Lower leg skin (tissue), 4 donors: ENCODE results near the gene NOP9. TPM values are rescaled to one million over a fixed set of nuclear protein-coding genes. Genes with fewer than 3 reads are reported as not detected.
A peak's percentile ranks its signal among the peaks of the same experiment; 100 is the strongest.

Source experiments
- DNase-seq, 2 donors: peaks; one replicate each; pipeline ENCODE4 v3.0.0-alpha.2; 2019; ENCODE audit warnings: low spot score in 2 of 2
- H3K4me3 ChIP-seq: fragments of 200-600 bp; sonication (generic); 2 replicates; pipeline ENCODE4 v1.5.1; 2017; ENCODE audit warnings: mild to moderate bottlenecking, low read depth; ENCODE audit not compliant: poor library complexity, severe bottlenecking
- POLR2A ChIP-seq, 2 donors: fragments of 450-650 bp; IDR thresholded peaks; one replicate each; pipeline ENCODE4 v1.6.1; 2016 to 2017; ENCODE audit warnings: antibody characterized with exemption in 2 of 2, mild to moderate bottlenecking in 1 of 2, moderate library complexity in 1 of 2
- WGBS, 2 donors: methylation state at CpG; one replicate each; pipeline ENCODE4 v1.1.5; 2018; 5-methylcytosine and 5-hydroxymethylcytosine counted together
- intact Hi-C: fragments of 100-400 bp; cut with DNase I; formaldehyde crosslinking; loops from one replicate; pipeline ENCODE4 v1.15.0; 2023; ENCODE audit warnings: low total_unique reads
- total RNA-seq, 4 donors: library from RNA; depleted of rRNA; stranded (reverse); fragments of >200 nt; gene quantifications; one replicate each; pipeline ENCODE4 v1.1.0, GENCODE V29; 2016
- TF ChIP-seq, protein P1 (sequence below), 3 donors: fragments of 450-650 bp; IDR thresholded peaks; one replicate each; pipeline ENCODE4 v1.5.1; 2016; ENCODE audit warnings: antibody characterized with exemption in 3 of 3, mild to moderate bottlenecking in 3 of 3, moderate library complexity in 2 of 3

Gene NOP9
- total RNA-seq, 4 donors from 2014 or later, result 13.8 to 20.4 (median 17.6) TPM

DNA sequence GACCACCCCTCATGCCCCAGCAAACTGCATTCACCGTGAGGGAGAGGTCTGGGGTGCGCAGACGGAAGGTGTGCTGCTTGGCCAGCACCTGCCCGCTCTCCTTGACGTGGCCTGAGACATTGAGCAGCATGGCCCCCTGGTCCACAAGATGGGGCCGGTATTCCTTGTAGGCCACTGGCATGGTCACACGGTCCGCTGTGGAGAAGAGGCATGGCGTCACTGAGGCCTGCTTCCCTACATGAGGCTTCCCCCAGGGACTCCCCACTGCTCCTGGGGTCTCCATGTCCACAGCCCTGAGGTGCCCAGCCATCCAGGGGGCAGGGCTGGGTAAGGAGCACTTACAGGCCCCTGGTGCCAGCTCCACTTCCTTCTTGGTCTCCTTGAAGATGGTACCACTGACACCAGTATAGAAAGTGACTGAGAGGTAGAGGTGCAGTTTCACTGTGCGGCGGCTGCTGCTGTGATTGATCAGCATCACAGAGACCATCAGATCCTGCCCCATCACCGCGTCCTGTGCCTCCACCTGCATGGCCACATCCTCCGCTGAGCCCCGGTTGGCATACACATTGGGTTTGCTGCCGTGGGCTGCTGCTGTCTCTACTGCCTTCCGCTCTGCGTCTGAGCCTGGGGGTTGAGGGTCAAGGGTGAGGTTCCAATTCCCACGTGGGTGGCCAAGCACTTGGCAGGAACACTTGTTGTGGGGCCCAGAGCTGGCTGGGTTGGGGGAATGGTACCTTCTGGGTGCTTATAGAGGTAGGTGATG is 44.8 kb upstream of the NOP9 start:
- intact Hi-C loops, result no loop called here
- WGBS, 2 donors, result 91 to 97% methylated on average over 13 to 19 of the region's 19 CpGs
- TF ChIP-seq POLR2A (IDR thresholded peaks at IDR 0.05), result no peak
- TF ChIP-seq, protein P1, sequence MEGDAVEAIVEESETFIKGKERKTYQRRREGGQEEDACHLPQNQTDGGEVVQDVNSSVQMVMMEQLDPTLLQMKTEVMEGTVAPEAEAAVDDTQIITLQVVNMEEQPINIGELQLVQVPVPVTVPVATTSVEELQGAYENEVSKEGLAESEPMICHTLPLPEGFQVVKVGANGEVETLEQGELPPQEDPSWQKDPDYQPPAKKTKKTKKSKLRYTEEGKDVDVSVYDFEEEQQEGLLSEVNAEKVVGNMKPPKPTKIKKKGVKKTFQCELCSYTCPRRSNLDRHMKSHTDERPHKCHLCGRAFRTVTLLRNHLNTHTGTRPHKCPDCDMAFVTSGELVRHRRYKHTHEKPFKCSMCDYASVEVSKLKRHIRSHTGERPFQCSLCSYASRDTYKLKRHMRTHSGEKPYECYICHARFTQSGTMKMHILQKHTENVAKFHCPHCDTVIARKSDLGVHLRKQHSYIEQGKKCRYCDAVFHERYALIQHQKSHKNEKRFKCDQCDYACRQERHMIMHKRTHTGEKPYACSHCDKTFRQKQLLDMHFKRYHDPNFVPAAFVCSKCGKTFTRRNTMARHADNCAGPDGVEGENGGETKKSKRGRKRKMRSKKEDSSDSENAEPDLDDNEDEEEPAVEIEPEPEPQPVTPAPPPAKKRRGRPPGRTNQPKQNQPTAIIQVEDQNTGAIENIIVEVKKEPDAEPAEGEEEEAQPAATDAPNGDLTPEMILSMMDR (IDR thresholded peaks at IDR 0.05), result no peak
- DNase-seq, result peak in 1 of 2 donors; percentile 74
- no peak overlapping the region for H3K4me3 ChIP-seq

DNA sequence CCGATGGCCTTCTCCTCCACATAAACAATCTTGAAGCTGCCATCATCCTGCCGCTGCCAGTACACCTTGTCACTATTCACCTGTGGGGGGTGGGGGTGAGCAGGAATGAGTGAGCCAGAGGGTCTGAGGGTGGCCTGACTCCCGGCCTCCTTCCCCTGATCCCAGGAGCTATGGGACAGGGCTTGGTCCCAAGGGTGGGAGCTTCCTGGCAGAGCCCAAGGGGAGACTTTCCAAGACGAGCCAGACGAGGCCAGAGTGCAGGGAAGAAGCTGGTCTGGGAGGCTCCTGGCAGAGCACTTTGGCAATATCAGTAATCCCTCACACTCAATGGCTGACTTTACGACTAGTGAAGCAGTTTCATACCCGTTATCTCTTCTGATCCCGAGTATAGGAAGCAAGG is 44.2 kb upstream of the NOP9 start:
- no peak for DNase-seq
- 90 to 92% methylated on average over 8 of the region's 8 CpGs for WGBS, 2 donors
- intact Hi-C loops, result no loop called here

DNA sequence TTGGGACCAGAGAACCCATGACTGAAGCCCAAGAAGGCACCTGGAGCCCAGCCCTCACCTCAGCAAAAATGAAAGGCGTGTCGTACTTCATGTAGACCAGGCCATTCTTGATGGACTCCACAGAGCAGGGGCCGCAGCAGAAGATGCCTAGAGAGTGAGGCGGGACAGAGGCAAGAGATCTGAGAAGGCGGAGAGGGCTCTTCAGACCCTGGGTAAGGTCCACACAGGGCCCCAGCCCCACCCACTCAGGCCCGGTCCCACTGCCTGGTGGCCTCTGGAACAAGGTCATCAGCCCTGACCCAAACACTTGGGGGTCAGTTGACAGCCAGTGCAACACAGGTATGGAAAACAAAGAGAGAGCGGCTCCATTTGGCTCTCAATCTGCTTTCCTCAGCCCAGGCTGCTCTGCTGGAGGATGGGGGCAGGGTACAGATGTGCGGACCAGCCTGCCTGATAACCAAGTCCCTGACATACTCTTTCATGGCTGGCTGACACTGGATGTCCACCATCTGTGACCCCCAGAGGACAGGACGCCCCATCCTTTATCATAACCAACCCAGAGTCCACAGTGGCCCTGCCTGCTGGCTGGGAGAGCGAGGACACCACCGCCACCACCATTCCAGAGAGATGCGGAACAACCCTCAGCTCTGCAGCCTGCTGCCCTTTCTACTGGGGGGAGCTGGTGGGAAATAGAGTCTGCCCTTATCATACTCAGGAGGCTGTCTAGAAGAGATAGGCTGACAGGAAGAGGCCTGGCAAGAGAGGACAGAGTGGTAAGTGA is 43.5 kb upstream of the NOP9 start:
- no peak for TF ChIP-seq POLR2A (IDR thresholded peaks at IDR 0.05)
- TF ChIP-seq, protein P1 (IDR thresholded peaks at IDR 0.05), result no peak
- WGBS, 2 donors, result 92% methylated on average over 12 of the region's 12 CpGs
- intact Hi-C loops, result no loop called here
- peak in 1 of 2 donors; percentile 53 for DNase-seq
- no peak overlapping the region for H3K4me3 ChIP-seq

More for the DNA sequence above, 44.2 kb upstream of the NOP9 start:
- H3K4me3 ChIP-seq, result no peak overlapping the region
- TF ChIP-seq POLR2A (IDR thresholded peaks at IDR 0.05), result no peak
- TF ChIP-seq, protein P1 (IDR thresholded peaks at IDR 0.05), result no peak

DNA sequence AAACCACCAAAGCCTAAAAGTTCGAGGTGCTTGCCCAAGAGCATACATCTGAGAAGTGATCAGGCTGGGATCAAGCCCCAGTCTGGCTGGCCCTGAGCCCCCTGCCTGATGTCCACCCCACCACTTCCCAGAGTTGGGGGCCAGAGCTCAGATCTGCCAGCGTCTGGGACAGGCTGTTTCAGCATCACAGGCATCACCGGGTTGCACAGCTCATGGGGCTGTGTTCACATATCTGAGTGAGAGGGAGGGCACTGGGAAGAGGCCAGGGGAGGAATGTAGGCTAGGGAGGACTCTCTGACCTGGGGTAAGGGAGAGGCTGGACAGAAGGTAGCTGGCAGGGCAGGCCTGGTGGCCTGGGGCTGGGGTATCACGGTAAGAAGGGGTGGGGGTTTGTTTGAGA is 42.7 kb upstream of the NOP9 start:
- intact Hi-C loops, result no loop called here
- no peak overlapping the region for H3K4me3 ChIP-seq
- DNase-seq, result no peak
- TF ChIP-seq, protein P1 (IDR thresholded peaks at IDR 0.05), result no peak
- 68 to 87% methylated on average over 4 of the region's 4 CpGs for WGBS, 2 donors

DNA sequence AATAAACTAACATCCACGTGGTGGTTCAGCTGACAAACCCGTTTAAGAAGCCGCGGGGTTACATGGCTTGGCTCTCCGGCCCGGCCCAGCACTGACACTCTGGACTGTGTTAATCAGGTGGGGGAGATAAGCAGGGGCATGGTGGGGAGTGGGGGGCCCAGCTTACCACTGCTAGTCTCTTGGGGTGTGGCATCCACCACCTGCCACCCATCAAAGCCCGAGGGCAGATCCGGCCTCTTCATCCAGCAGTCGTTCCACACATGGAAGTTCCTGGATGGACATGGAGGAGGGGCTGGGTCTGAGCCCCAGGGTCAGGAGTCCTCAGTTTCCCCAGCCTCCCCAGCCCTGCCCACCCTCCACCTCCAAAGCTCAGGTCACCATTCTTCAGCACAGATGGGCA is 41.5 kb upstream of the NOP9 start:
- no peak for TF ChIP-seq POLR2A (IDR thresholded peaks at IDR 0.05)
- TF ChIP-seq, protein P1 (IDR thresholded peaks at IDR 0.05), result no peak
- no peak for DNase-seq
- WGBS, 2 donors, result 89 to 91% methylated on average over 8 of the region's 9 CpGs
- H3K4me3 ChIP-seq, result no peak overlapping the region
- intact Hi-C loops, result no loop called here
